Kidney glomerular epithelial cell (primary cell): ENCODE measurements around the gene IQUB.
A peak's percentile ranks its signal among the peaks of the same experiment; 100 is the strongest.
"Not testable (repeated sequence)": the region's sequence is repeated elsewhere in the genome, so short reads cannot be mapped to it uniquely, and the experiment has no call there.

Source experiments
- DNase-seq: peaks from one replicate; lab custom pipeline; 2025; lab: John Stamatoyannopoulos, UW

The IQUB gene

GRCh38 chr7:123415625-123416024 lies 118.8 kb downstream of the IQUB start:
- no peak for DNase-seq

GRCh38 chr7:123410273-123410904 lies 124.0 kb downstream of the IQUB start:
- DNase-seq = peak; percentile 93

GRCh38 chr7:123407951-123408350 lies 126.4 kb downstream of the IQUB start:
- DNase-seq = not testable (repeated sequence)
